Measurements from ENCODE around the gene ASB2. TPM values are rescaled to one million over a fixed set of nuclear protein-coding genes. Genes with fewer than 3 reads are reported as not detected.

Gene ASB2
- polyA plus RNA-seq, 3 donors, result 0.29 to 1.1 (median 0.65) TPM

GRCh38 chr14:94004015-94004414 is 27.6 kb upstream of the ASB2 start:
- H3K27ac ChIP-seq (ENCODE audit: low read depth, low read length), result no peak overlapping the region
- 66 to 75% (median 71%) methylated on average over 8 of the region's 8 CpGs for WGBS, 3 donors

DNA sequence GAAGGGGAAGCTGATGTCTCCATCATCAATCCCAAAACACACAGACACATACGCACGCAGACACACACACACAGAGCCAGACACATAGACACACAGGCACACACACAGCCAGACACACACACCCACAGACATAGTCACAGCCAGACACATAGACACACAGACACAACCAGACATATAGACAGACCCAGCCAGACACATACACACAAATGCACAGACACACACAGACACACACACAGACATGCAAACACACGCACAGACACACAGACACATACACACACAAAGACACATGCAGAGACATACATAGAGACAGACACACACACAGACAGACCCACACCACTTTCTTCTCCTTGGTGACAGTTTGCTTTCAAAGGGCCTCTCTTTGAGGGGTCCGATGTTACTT is 27.0 kb upstream of the ASB2 start:
- WGBS, 3 donors, result 72 to 83% (median 76%) methylated on average over 3 to 4 of the region's 4 CpGs
- H3K27ac ChIP-seq (ENCODE audit: low read depth, low read length), result no peak overlapping the region

DNA sequence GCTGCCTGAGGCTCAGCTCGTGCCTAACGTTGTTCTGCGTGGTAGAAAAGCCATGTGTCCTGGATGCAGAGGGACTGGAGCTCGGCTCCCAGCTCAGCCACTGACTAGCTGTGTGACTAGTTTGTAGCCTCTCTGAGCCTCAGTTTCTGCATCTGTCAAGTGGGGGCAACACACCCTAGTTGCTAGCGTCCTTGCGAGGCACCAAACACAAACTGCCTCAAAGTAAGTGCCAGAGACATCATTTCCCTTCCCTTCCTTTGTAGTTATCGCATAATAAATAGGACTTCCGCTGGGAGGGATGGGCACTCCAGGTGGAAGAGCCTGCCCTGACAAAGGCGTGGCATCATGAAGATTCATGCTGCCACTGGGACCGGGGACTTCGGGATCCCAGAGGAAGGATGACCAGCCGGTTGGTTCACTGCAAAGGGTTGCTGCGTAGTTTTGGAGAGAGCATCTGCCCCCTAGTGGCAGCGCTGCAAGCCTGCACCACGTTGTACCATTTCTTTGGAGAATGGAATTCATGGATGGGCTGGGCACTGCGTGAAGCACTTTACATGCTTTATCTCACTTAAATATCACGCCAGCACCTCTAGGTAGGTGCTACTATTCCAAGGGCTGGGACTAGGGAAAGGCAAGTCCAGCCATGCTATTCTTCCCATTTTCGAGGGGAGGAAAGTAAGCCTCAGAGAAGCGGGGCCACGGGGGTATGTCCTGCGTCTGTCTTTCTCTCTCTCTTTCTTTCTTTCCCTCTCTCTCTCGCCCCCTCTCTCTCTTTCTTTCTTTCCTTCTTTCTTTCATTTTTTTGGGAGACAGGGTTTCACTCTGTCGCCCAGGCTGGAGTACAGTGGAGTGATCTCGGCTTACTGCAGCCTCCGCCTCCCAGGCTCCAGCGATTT is 25.4 kb upstream of the ASB2 start:
- H3K27ac ChIP-seq (ENCODE audit: low read depth, low read length), result no peak overlapping the region
- WGBS, 3 donors, result 37 to 41% (median 40%) methylated on average over 26 of the region's 26 CpGs

- no peak overlapping the region for H3K27ac ChIP-seq (ENCODE audit: low read depth, low read length)
- 56 to 67% (median 59%) methylated on average over 13 of the region's 13 CpGs for WGBS, 3 donors
These were observed 24.6 kb upstream of the ASB2 start for GRCh38 chr14:94001016-94001415.

DNA sequence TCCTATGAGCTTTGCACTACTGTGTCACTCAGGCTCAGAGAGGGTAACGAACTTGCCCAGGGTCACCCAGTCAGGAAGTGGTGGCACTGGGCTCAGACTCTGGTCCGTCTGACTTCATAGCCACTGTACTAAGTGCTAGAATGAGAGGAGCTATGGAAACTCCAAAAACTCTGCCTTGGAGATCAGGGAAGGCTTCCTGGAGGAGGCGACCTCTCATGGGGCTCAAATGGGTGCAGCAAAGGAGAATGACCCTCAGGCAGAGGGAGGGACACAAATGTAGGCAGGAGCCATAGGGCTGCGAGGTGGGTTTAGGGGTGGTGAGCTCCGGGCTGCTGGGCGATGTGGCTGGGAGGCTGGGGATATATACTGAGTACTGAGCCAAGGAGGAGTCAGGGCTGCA is 23.9 kb upstream of the ASB2 start:
- no peak overlapping the region for H3K27ac ChIP-seq (ENCODE audit: low read depth, low read length)
- 79 to 86% (median 83%) methylated on average over 6 of the region's 6 CpGs for WGBS, 3 donors

- 64 to 78% (median 72%) methylated on average over 8 of the region's 8 CpGs for WGBS, 3 donors
- no peak overlapping the region for H3K27ac ChIP-seq (ENCODE audit: low read depth, low read length)
These were observed 23.2 kb upstream of the ASB2 start for GRCh38 chr14:93999573-93999972.

GRCh38 chr14:93998871-93999403 is 22.6 kb upstream of the ASB2 start:
- WGBS, 3 donors, result 81 to 93% (median 82%) methylated on average over 7 of the region's 7 CpGs
- no peak overlapping the region for H3K27ac ChIP-seq (ENCODE audit: low read depth, low read length)

DNA sequence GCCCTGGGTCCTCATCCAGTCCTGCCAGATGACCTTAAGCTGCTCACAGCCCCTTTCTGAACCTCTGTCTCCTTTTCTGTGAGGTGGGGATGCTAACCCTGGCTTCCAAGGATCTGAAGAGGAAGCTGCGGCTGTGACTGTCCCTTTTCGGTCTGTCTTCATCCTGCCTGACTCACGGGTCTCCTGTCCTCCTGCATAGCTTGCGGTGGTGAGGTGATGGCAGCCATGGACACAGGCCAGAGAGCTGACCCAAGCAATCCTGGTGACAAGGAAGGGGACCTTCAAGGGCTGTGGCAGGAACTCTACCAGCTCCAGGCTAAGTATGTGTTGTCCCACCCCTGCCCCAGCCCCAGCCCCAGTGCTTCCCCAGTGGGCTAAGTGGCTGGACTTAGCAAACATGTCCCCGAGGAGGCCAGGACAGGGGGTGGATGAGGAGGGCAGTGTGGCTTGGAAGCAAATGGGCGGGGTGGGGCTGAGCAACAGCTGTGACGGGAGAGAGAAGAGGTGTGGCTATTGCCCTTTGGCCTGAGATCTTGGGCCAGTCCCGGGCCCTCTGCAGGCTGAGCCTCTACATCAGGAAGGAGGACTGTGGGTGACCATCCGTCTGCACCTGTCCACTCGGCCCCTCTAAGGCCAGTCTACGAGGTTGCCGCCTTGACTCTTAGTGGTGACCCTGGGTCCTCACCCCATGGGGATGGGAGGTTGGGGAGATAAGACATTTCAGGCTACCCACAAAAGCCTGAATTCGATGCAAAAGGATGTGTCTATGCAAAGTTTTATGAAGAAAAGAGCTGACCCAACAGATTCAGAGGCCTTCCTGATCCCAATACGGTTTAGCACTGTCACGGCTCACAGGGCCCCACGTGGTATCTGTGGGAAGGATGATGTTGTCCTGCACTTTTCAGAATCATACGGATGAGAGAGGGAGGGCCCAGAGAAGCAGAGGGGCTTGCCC is 21.8 kb upstream of the ASB2 start:
- H3K27ac ChIP-seq (ENCODE audit: low read depth, low read length), result no peak overlapping the region
- WGBS, 3 donors, result 83 to 92% (median 85%) methylated on average over 17 of the region's 17 CpGs

DNA sequence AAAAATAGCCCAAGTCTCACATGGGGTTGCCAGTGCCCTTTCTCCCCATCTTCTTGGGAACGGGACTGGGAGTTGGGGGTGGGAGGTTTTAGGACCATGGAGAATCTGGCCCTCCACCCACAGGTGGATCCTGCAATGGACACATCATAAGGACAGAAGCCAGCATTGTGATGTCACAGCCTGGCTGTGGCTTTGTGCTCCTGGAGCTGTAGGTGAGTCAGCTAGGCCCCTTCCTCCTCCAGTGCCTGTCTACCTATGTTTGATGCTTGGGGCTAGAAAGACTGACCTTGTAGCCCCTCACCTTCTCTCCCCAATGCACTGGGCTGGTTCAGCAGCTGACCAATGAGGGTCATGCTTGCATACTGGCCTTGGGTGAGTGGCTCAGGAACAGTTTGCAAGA is 20.7 kb upstream of the ASB2 start, which contains the start of gene CCDC197:
CCDC197 (plus strand) TSS at position 220 of the 400 bp plus-strand sequence. CDS start 831 bp downstream, outside the sequence.
- no peak within 1 kb of the TSS for H3K27ac ChIP-seq (ENCODE audit: low read depth, low read length)
- WGBS, 3 donors, result 73 to 88% (median 74%) methylated on average over 1 of the region's 1 CpG

DNA sequence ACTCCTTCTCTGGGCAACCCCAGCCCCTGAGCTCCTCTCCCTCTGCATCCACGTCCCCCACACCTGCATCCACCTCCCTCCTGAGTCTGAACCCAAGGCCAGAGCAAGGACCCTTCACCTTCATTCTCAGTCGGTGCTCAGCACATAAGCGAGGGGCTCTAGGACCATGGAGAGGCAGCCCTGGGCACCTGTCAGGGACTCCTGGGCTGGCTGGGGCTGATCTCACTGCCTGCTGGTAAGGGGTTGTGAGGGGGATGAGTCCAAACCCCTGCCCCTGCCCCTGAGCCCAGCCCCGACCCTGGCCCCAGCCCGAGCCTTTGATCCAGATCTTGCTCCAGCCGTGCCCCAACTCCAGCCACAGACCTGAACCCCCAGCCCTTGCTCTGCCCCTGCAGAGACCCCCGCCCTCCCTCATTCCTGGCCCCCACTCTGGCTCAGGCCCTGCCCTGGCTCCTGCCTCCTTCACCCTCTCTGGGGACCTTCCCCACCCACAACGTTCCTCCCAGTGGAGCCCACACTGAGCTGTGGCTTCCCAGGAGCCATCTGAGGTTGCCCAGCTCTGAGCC is 19.8 kb upstream of the ASB2 start:
- 47 to 64% (median 48%) methylated on average over 8 of the region's 8 CpGs for WGBS, 3 donors
- no peak overlapping the region for H3K27ac ChIP-seq (ENCODE audit: low read depth, low read length)

GRCh38 chr14:93994919-93995682 is 18.7 kb upstream of the ASB2 start:
- 46 to 58% (median 55%) methylated on average over 13 of the region's 13 CpGs for WGBS, 3 donors
- no peak overlapping the region for H3K27ac ChIP-seq (ENCODE audit: low read depth, low read length)

GRCh38 chr14:93993382-93993781 is 17.0 kb upstream of the ASB2 start:
- WGBS, 3 donors, result 72 to 78% (median 75%) methylated on average over 6 of the region's 6 CpGs
- H3K27ac ChIP-seq (ENCODE audit: low read depth, low read length), result no peak overlapping the region

GRCh38 chr14:93991649-93992048 is 15.3 kb upstream of the ASB2 start:
- WGBS, 3 donors, result 89 to 99% (median 92%) methylated on average over 4 of the region's 4 CpGs

GRCh38 chr14:93991212-93991611 is 14.8 kb upstream of the ASB2 start:
- WGBS, 3 donors, result 83 to 87% (median 84%) methylated on average over 10 of the region's 10 CpGs

More at GRCh38 chr14:93991649-93992048, 15.3 kb upstream of the ASB2 start:
- no peak overlapping the region for H3K27ac ChIP-seq (ENCODE audit: low read depth, low read length)

DNA sequence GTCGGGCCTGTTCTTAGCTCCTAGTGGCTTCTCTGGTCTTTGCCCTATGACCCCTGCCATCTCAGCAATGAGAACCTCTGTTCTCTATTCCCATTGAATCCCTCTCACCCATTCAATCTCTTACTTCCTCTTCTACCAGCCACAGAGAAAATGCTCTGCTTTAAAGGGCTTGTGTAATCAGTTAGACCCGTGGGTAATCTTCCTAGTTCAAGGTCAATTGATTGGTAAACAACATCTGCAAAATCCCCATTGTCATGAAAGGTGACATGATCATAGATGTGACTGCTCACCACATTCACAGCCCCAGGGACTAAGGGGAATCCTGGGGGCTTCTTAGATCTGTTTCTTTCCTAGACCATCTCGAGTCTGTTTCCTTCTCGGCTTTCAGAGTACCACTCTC is 13.6 kb upstream of the ASB2 start:
- H3K27ac ChIP-seq (ENCODE audit: low read depth, low read length), result no peak overlapping the region
- 58 to 72% (median 71%) methylated on average over 4 of the region's 4 CpGs for WGBS, 3 donors

More at GRCh38 chr14:93991212-93991611, 14.8 kb upstream of the ASB2 start:
- no peak overlapping the region for H3K27ac ChIP-seq (ENCODE audit: low read depth, low read length)

GRCh38 chr14:93987815-93988476 is 11.6 kb upstream of the ASB2 start:
- 63 to 75% (median 71%) methylated on average over 3 of the region's 3 CpGs for whole genome bisulfite sequencing, 3 donors
- H3K27ac ChIP-seq (ENCODE audit: low read depth, low read length), result no peak overlapping the region

- WGBS, 3 donors, result 67 to 74% (median 69%) methylated on average over 12 of the region's 12 CpGs
- no peak overlapping the region for H3K27ac ChIP-seq (ENCODE audit: low read depth, low read length)
These were observed 11.0 kb upstream of the ASB2 start for GRCh38 chr14:93987376-93987775.

Data from adipose tissue (tissue), 3 donors.